ENCODE measurements around the gene EDN1. TPM values are rescaled to one million over a fixed set of nuclear protein-coding genes. Genes with fewer than 3 reads are reported as not detected.
A peak's percentile ranks its signal among the peaks of the same experiment; 100 is the strongest.

Gene EDN1
- total RNA-seq, 1 experiment from 2014 or later = 15.1 TPM

DNA sequence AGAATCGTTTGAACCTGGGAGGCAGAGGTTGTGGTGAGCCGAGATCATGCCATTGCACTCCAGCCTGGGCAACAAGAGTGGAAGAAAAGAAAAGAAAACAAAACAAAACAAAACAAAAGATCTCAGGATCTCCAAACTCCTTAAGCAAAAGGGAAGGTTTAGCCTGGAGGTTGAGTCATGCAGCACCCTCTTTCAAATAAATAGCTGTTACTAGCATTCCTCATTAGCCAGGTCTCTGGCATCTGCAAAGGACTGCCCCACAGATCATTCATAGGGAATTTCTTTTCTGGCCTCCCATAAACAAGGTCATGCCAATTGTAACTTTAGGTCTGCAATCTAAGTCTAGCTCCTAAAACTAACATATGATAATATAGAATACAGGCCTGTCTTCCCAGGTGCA, 37.2 kb downstream of the EDN1 start:
- no peaks in the 10 kb centered on the region for H3K27me3 ChIP-seq (ENCODE audit: control insufficient read depth, insufficient read depth, low read length)
- ChIA-PET POLR2A (no interaction called here), CTCF (no interaction called here)
- ATAC-seq (peak; percentile 61; the same call in 1 of the 2 replicates), DNase-seq (ENCODE audit: low read depth, low spot score) (no peak)
- TF ChIP-seq TCF7L2 (IDR thresholded peaks at IDR 0.05; ENCODE audit: low read depth, low read length) (no peak), REST (IDR thresholded peaks at IDR 0.05; ENCODE audit: insufficient read depth in 1 of 2, low read depth in 2 of 2, low read length in 1 of 2) (no peak)
- TF ChIP-seq, protein P1, sequence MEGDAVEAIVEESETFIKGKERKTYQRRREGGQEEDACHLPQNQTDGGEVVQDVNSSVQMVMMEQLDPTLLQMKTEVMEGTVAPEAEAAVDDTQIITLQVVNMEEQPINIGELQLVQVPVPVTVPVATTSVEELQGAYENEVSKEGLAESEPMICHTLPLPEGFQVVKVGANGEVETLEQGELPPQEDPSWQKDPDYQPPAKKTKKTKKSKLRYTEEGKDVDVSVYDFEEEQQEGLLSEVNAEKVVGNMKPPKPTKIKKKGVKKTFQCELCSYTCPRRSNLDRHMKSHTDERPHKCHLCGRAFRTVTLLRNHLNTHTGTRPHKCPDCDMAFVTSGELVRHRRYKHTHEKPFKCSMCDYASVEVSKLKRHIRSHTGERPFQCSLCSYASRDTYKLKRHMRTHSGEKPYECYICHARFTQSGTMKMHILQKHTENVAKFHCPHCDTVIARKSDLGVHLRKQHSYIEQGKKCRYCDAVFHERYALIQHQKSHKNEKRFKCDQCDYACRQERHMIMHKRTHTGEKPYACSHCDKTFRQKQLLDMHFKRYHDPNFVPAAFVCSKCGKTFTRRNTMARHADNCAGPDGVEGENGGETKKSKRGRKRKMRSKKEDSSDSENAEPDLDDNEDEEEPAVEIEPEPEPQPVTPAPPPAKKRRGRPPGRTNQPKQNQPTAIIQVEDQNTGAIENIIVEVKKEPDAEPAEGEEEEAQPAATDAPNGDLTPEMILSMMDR (IDR thresholded peaks at IDR 0.05) = no peak
- H3K4me1 ChIP-seq (ENCODE audit: control insufficient read depth, insufficient read depth, low read length) = peaks cover 31% of the 10 kb centered on the region
- no peak overlapping the region for H3K4me3 ChIP-seq (ENCODE audit: low read depth in 2 of 2, low read length in 2 of 2)
- intact Hi-C loops (cut with micrococcal nuclease; ENCODE audit: unreplicated experiment) = no loop called here
- peak overlapping the region; percentile 88 for H3K27ac ChIP-seq (ENCODE audit: low read length)
- in situ Hi-C loops (cut with HindIII; ENCODE audit: low pct_unique_long_range_greater_than_20kb, low sequenced_read_pairs) = loop anchor here (10.0 kb wide), 1 partner anchor 157 kb away; no protein-coding TSS in a partner anchor
- no peaks in the 10 kb centered on the region for H3K9me3 ChIP-seq (ENCODE audit: control insufficient read depth, insufficient read depth, low read depth, low read length)
- no peaks in the 10 kb centered on the region for H3K36me3 ChIP-seq (ENCODE audit: control insufficient read depth, insufficient read depth, low read length)
- no TSS peak for BruUV-seq (replicated peaks)

GRCh38 chr6:12327988-12328387, 37.8 kb downstream of the EDN1 start:
- CTCF ChIA-PET = no interaction called here

More at GRCh38 chr6:12327988-12328387, 37.8 kb downstream of the EDN1 start:
- H3K4me3 ChIP-seq (ENCODE audit: low read depth in 2 of 2, low read length in 2 of 2) = no peak overlapping the region
- intact Hi-C loops (cut with micrococcal nuclease; ENCODE audit: unreplicated experiment) = no loop called here
- TF ChIP-seq, protein P1 (IDR thresholded peaks at IDR 0.05) = no peak
- TF ChIP-seq REST (IDR thresholded peaks at IDR 0.05; ENCODE audit: insufficient read depth in 1 of 2, low read depth in 2 of 2, low read length in 1 of 2) (no peak), TCF7L2 (IDR thresholded peaks at IDR 0.05; ENCODE audit: low read depth, low read length) (no peak), SIN3A (IDR thresholded peaks at IDR 0.05; ENCODE audit: borderline replicate concordance, insufficient read depth, low read depth, low read length) (no peak), POLR2AphosphoS5 (IDR thresholded peaks at IDR 0.05; ENCODE audit: low read depth, low read length) (no peak)
- POLR2A ChIA-PET = no interaction called here
- ATAC-seq (no peak), DNase-seq (ENCODE audit: low read depth, low spot score) (no peak)
- H3K27ac ChIP-seq (ENCODE audit: low read length) = peak overlapping the region; percentile 88
- no peaks in the 10 kb centered on the region for H3K9me3 ChIP-seq (ENCODE audit: control insufficient read depth, insufficient read depth, low read depth, low read length)
- no TSS peak for BruUV-seq (replicated peaks)
- H3K4me1 ChIP-seq (ENCODE audit: control insufficient read depth, insufficient read depth, low read length) = peaks cover 31% of the 10 kb centered on the region
- H3K36me3 ChIP-seq (ENCODE audit: control insufficient read depth, insufficient read depth, low read length) = no peaks in the 10 kb centered on the region
- in situ Hi-C loops (cut with HindIII; ENCODE audit: low pct_unique_long_range_greater_than_20kb, low sequenced_read_pairs) = loop anchor here (10.0 kb wide), 1 partner anchor 157 kb away; no protein-coding TSS in a partner anchor
- no peaks in the 10 kb centered on the region for H3K27me3 ChIP-seq (ENCODE audit: control insufficient read depth, insufficient read depth, low read length)

Measured in Panc1 (cell line).